Stimulated activated CD4-positive, alpha-beta T cell treated with anti-CD3 and anti-CD28 coated beads, Interleukin-2, amount 100 ng/mL, for 4 hours (primary cell): ENCODE results near the gene ST3GAL4.
"Not testable (repeated sequence)": the region's sequence is repeated elsewhere in the genome, so short reads cannot be mapped to it uniquely, and the experiment has no call there.

Experiments used
- DNase-seq: peaks from one replicate; pipeline ENCODE4 v3.0.0-alpha.2; 2020; ENCODE audit warnings: low read depth

The ST3GAL4 gene

DNA sequence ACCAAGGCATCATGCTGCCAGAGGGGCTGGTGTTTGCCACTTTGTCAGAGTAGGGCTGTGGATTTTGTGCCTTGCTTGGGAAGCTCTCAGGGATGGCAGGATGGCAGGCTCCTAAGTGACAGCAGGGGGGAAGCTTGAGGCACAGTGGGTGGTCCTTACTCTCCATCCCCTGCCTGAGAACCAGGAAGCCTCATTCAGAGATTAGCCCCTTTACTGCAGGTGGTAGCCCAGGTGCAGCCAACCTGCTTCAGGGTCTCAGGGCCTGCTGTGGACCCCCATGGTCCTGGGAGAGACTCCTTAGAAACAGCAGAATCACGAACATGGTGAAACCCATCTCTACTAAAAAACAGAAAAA lies 8.9 kb upstream of the ST3GAL4 start:
- DNase-seq: no peak

DNA sequence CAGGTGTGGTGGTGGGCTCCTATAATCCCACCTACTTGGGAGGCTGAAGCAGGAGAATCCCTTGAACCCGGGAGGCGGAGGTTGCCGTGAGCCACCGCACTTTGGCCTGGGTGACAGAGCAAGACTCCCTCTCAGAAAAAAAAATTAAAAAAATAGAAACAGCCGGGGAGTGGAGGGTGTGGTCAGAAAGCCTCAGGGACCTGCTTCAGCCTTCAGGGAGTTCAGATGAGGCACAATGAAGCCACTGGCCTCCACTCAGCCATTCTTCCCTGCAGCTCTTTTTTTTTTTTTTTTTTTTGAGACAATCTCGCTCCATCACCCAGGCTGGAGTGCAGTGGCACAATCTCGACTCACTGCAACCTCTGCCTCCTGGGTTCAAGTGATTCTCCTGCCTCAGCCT lies 8.5 kb upstream of the ST3GAL4 start:
- DNase-seq: not testable (repeated sequence)

DNA sequence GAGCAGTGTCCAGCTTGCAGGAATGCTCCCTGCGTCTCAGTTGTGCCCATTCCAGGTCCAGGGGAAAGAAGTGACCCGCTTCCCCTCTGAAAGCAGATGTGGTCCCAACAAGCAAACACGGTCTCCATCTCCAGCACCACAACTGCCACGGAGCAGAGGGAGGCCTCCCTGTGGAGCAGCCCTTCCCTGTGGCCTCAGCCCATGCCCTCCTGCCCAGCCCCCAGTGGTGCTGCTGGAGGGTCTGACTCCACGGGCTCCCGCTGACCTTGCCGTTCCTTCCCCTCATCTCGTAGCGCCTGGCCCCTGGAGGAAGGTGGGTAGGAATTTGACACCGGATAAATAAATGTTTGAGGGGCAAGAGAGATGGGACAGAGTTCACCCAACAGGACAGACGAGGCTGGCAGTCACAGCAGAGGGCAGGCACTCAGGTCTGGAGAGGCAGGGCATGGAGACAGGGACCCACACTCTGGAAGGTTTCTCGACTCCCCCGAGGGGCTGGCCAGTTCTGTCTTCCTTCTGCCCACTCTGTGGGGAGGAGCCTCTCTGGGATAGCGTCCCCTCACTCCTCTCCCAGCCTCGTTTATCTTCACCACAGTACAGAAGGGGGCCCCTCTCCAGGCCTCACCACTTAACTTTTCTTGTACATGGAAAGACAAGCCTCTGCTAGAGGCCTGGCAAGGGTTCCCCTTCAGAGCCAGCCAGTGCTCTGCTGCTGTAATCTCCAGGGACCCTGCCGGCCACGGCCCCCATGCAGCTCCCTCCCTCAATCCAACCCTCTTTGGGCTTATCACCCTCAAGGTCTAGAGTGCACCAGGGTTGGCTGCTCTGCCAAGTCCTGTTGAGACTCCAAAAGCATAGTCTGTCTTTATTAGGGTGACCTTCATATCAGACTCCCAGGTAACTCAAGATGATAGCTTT lies 7.5 kb upstream of the ST3GAL4 start:
- DNase-seq: no peak

GRCh38 chr11:126348806-126349582 lies 6.5 kb upstream of the ST3GAL4 start:
- DNase-seq: no peak

DNA sequence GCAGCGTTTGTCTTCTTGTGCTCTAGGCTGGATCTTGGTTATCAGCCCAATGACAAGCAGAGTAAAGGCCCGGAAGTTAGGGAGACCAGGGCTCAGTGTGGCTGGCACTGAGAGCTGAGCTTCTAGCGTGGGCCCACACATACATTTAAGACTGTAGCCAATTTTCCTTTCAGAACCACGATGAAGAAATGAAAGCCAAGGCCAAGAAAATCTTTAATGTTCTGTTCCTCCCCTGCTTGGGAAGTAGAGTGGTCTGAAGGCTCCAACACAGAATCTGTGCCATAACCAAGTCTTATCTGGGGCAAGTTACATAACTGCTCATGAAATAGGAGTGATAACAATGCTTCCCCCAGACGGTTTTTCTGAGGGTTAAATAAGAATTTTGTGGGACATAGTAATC lies 4.7 kb upstream of the ST3GAL4 start:
- DNase-seq: no peak

GRCh38 chr11:126352163-126352562 lies 3.3 kb upstream of the ST3GAL4 start:
- DNase-seq: no peak

DNA sequence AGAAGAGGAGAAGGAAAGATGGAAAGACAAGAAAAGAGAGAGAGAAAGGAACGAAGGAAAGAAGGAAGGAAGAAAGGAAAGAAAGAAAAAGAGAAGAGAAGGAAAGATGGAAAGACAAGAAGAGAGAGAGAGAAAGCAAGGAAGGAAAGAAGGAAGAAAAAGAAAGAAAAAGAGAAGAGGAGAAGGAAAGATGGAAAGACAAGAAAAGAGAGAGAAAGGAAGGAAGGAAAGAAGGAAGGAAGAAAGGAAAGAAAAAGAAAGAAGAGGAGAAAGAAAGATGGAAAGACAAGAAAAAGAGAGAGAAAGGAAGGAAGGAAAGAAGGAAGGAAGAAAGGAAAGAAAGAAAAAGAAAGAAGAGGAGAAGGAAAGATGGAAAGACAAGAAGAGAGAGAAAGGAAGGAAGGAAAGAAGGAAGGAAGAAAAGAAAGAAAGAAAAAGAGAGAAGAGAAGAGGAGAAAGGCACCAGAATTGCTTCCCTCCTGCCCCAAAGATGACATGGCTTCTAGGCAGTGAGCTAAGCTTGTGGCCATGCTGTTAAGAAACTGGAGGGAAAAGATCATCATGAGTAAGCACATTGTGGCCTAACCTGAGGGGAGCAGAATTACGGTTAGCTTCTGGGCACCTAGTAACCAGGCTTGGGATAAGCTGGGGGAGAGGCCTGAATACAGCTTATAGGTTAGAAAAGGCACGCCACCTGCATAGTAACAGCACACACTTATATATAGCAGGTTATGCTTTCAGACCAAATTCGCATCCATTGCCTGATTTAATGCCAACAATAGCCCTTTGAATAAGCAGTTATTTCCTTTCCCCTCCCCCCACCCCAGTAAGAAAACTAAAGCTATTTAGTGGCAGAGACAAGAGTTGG lies 2.3 kb upstream of the ST3GAL4 start:
- DNase-seq: no peak

- no peak for DNase-seq
Observed at GRCh38 chr11:126354631-126355323, 709 bp upstream of the ST3GAL4 start.

GRCh38 chr11:126355926-126356897 lies 726 bp downstream of the ST3GAL4 start:
- no peak for DNase-seq

- DNase-seq: no peak
Observed at GRCh38 chr11:126357055-126357962, 1.8 kb downstream of the ST3GAL4 start.

- no peak for DNase-seq
Observed at GRCh38 chr11:126357969-126358762, 2.7 kb downstream of the ST3GAL4 start.

GRCh38 chr11:126358763-126359160 lies 3.3 kb downstream of the ST3GAL4 start:
- DNase-seq: no peak

GRCh38 chr11:126359431-126360048 lies 4.1 kb downstream of the ST3GAL4 start:
- DNase-seq: no peak

- DNase-seq: no peak
Observed at GRCh38 chr11:126360049-126360446, 4.6 kb downstream of the ST3GAL4 start.

DNA sequence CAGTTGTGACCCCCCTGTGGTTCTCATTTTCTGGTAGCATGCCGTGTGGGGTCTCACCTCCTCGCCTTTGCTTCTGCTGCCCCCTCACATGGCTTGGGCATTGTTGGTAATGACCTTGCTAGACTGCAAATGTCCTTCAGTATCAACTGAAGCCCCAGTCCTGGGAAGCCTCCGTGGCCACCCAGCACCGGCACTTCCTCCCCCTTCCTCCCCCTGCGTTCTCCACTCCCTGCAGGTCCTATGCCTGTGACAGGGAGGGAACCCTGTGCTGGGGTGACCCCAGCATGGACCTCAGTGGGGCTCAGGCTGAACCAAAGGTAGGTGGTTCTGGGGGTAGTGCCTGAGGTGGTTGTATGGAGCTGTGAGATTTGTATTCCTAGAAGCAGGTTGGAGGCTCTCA lies 5.9 kb downstream of the ST3GAL4 start:
- no peak for DNase-seq

GRCh38 chr11:126362879-126363655 lies 7.6 kb downstream of the ST3GAL4 start:
- no peak for DNase-seq

GRCh38 chr11:126363706-126364248 lies 8.3 kb downstream of the ST3GAL4 start:
- no peak for DNase-seq
